Endodermal cell (in vitro differentiated cells): Measurements from ENCODE around the gene HORMAD1. TPM values are rescaled to one million over a fixed set of nuclear protein-coding genes. Genes with fewer than 3 reads are reported as not detected.

ENCODE experiments used
- DNase-seq: peaks from one replicate; pipeline ENCODE4 v3.0.0-alpha.2; 2017
- H3K27ac ChIP-seq: 2 replicates; pipeline ENCODE4 v1.5.1; 2013; ENCODE audit warnings: mild to moderate bottlenecking, low read depth, low read length, moderate library complexity
- H3K27me3 ChIP-seq: 2 replicates; pipeline ENCODE4 v1.6.1; 2013; ENCODE audit warnings: mild to moderate bottlenecking, low read length, moderate library complexity; ENCODE audit not compliant: insufficient read depth, control insufficient read depth, poor library complexity, severe bottlenecking
- H3K36me3 ChIP-seq: 2 replicates; pipeline ENCODE4 v1.7.0; 2013; ENCODE audit warnings: mild to moderate bottlenecking, low read length, moderate library complexity; ENCODE audit not compliant: control insufficient read depth, insufficient read depth
- H3K4me1 ChIP-seq: one replicate; pipeline ENCODE4 v1.7.0; 2013; ENCODE audit warnings: low read length; ENCODE audit not compliant: control insufficient read depth, insufficient read depth
- H3K4me3 ChIP-seq: 2 replicates; pipeline ENCODE4 v1.5.1; 2013; ENCODE audit warnings: mild to moderate bottlenecking, low read length, moderate library complexity
- H3K9ac ChIP-seq: 2 replicates; pipeline ENCODE4 v1.6.1; 2013; ENCODE audit warnings: mild to moderate bottlenecking, low read length, moderate library complexity; ENCODE audit not compliant: poor library complexity, severe bottlenecking; ENCODE audit errors: extremely low read depth
- H3K9me3 ChIP-seq: 2 replicates; pipeline ENCODE4 v1.6.1; 2013; ENCODE audit warnings: mild to moderate bottlenecking, low read length, moderate library complexity; ENCODE audit not compliant: control insufficient read depth
- H3K27ac Mint-ChIP-seq: 2 replicates; pipeline ENCODE4 v1.8.0; 2020; ENCODE audit warnings: mixed read lengths
- H3K27me3 Mint-ChIP-seq: 2 replicates; pipeline ENCODE4 v1.8.0; 2021; ENCODE audit warnings: mild to moderate bottlenecking, mixed read lengths; ENCODE audit not compliant: insufficient read depth
- H3K36me3 Mint-ChIP-seq: 2 replicates; pipeline ENCODE4 v1.8.0; 2020; ENCODE audit warnings: low read depth, mixed read lengths
- H3K4me1 Mint-ChIP-seq: 2 replicates; pipeline ENCODE4 v1.8.0; 2020; ENCODE audit warnings: mixed read lengths
- H3K4me3 Mint-ChIP-seq: 2 replicates; pipeline ENCODE4 v1.8.0; 2020; ENCODE audit warnings: mild to moderate bottlenecking, moderate library complexity, mixed read lengths
- H3K9me3 Mint-ChIP-seq: 2 replicates; pipeline ENCODE4 v1.8.0; 2020; ENCODE audit warnings: mild to moderate bottlenecking, mixed read lengths
- WGBS, 2 experiments: methylation state at CpG; one replicate each; pipeline versions ENCODE4 v1.1.5 to v1.1.7; 2013; ENCODE audit warnings: missing lambda C conversion rate in 2 of 2, mixed read lengths in 1 of 2; ENCODE audit not compliant: insufficient coverage in 1 of 2, insufficient read length in 1 of 2; 5-methylcytosine and 5-hydroxymethylcytosine counted together
- total RNA-seq, 2 donors: library from RNA; stranded (reverse); fragmentation: NEBNext Ultra II Directional in 1 of 2; extraction: Animal tissue kit (Norgen Biotek cat#: 25700) in 1 of 2; gene quantifications; 2 replicates in 1 of 2; 3 replicates in 1 of 2; pipeline ENCODE4 v1.2.1, GENCODE V29; 2021
- TF ChIP-seq, protein P1 (sequence below): fragments of 200-600 bp; sonication (generic); conservative IDR thresholded peaks from 2 replicates; pipeline ENCODE4 v1.5.0; 2021; ENCODE audit warnings: antibody characterized with exemption, mild to moderate bottlenecking

The HORMAD1 gene
- total RNA-seq, 2 donors from 2014 or later, result not detected

GRCh38 chr1:150751443-150751842, 30.7 kb upstream of the HORMAD1 start:
- 94 to 98% methylated on average over 4 to 6 of the region's 6 CpGs for WGBS, 2 experiments
- H3K27ac Mint-ChIP-seq, result no peak overlapping the region
- TF ChIP-seq, protein P1, sequence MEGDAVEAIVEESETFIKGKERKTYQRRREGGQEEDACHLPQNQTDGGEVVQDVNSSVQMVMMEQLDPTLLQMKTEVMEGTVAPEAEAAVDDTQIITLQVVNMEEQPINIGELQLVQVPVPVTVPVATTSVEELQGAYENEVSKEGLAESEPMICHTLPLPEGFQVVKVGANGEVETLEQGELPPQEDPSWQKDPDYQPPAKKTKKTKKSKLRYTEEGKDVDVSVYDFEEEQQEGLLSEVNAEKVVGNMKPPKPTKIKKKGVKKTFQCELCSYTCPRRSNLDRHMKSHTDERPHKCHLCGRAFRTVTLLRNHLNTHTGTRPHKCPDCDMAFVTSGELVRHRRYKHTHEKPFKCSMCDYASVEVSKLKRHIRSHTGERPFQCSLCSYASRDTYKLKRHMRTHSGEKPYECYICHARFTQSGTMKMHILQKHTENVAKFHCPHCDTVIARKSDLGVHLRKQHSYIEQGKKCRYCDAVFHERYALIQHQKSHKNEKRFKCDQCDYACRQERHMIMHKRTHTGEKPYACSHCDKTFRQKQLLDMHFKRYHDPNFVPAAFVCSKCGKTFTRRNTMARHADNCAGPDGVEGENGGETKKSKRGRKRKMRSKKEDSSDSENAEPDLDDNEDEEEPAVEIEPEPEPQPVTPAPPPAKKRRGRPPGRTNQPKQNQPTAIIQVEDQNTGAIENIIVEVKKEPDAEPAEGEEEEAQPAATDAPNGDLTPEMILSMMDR, result no peak
- H3K36me3 ChIP-seq, result no peaks in the 10 kb centered on the region
- H3K9ac ChIP-seq, result no peak overlapping the region
- H3K27me3 Mint-ChIP-seq, result no peaks in the 10 kb centered on the region
- H3K4me1 Mint-ChIP-seq, result peaks cover 4% of the 10 kb centered on the region
- no peak overlapping the region for H3K4me3 Mint-ChIP-seq
- no peaks in the 10 kb centered on the region for H3K9me3 Mint-ChIP-seq
- DNase-seq, result no peak
- no peaks in the 10 kb centered on the region for H3K36me3 Mint-ChIP-seq
- H3K4me1 ChIP-seq, result peaks cover 5% of the 10 kb centered on the region
- no peaks in the 10 kb centered on the region for H3K9me3 ChIP-seq
- H3K4me3 ChIP-seq, result no peak overlapping the region
- H3K27ac ChIP-seq, result no peak overlapping the region
- H3K27me3 ChIP-seq, result no peaks in the 10 kb centered on the region

- no peak overlapping the region for H3K4me3 Mint-ChIP-seq
- H3K27ac Mint-ChIP-seq, result no peak overlapping the region
- Histone ChIP-seq H3K9me3 (no peaks in the 10 kb centered on the region), H3K9ac (no peak overlapping the region), H3K27me3 (no peaks in the 10 kb centered on the region), H3K4me1 (peaks cover 5% of the 10 kb centered on the region), H3K36me3 (no peaks in the 10 kb centered on the region), H3K27ac (no peak overlapping the region), H3K4me3 (no peak overlapping the region)
- WGBS, 2 experiments, result 92 to 94% methylated on average over 2 to 7 of the region's 8 CpGs
- TF ChIP-seq, protein P1, result no peak
- DNase-seq, result no peak
- no peaks in the 10 kb centered on the region for H3K9me3 Mint-ChIP-seq
- H3K36me3 Mint-ChIP-seq, result no peaks in the 10 kb centered on the region
- peaks cover 4% of the 10 kb centered on the region for H3K4me1 Mint-ChIP-seq
- H3K27me3 Mint-ChIP-seq, result no peaks in the 10 kb centered on the region
These were observed 29.1 kb upstream of the HORMAD1 start for GRCh38 chr1:150749720-150750311.

DNA sequence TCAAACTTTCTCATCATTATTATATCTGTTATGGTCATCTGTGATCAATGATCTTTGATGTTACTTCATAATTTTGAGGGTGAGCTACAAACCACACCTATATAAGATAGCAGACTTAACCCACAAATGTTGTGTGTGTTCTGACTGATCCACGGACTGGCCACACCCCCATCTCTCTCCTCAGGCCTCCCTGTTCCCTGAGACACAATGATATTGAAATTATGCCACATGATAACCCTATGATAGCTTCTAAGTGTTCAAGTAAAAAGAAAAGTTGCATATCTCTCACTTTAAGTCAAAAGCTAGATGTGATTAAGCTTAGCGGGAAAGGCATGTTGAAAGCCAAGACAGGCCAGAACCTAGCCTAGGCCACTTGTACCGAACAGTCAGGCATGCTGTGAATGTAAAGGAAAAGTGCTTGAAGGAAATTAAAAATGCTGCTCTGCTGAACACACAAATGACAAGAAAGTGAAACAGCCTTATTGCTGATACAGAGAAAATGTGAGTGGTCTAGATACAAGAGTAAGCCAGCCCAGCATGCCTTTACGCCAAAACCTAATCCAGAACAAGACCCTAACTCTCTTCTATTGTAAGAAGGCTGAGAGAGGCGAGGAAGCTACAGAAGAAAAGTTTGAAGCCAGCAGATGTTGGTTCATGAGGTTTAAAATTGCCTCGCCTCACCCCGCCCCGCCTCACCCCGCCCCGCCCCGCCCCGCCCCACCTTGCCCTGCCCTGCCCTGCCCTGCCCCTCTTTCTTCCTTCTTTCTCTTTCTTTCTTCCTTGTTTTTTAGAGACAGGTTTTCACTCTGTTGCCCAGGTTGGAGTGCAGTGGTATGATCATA, 28.4 kb upstream of the HORMAD1 start:
- Histone ChIP-seq H3K4me3 (no peak overlapping the region), H3K27me3 (no peaks in the 10 kb centered on the region), H3K4me1 (peaks cover 5% of the 10 kb centered on the region), H3K36me3 (no peaks in the 10 kb centered on the region), H3K9me3 (no peaks in the 10 kb centered on the region), H3K9ac (no peak overlapping the region), H3K27ac (no peak overlapping the region)
- H3K36me3 Mint-ChIP-seq, result no peaks in the 10 kb centered on the region
- H3K27ac Mint-ChIP-seq, result no peak overlapping the region
- no peak overlapping the region for H3K4me3 Mint-ChIP-seq
- WGBS, 2 experiments, result 79 to 99% methylated on average over 3 to 11 of the region's 12 CpGs
- H3K27me3 Mint-ChIP-seq, result no peaks in the 10 kb centered on the region
- no peaks in the 10 kb centered on the region for H3K9me3 Mint-ChIP-seq
- peaks cover 4% of the 10 kb centered on the region for H3K4me1 Mint-ChIP-seq
- DNase-seq, result no peak
- TF ChIP-seq, protein P1, result no peak
